T1000 (cell line): Measurements from ENCODE around the gene DUOX1.

ENCODE experiments used
- DNase-seq: peaks from one replicate; lab custom pipeline; 2025; ENCODE audit warnings: mixed read lengths; lab: John Stamatoyannopoulos, UW

DUOX1 gene

GRCh38 chr15:45143946-45144345 is 14.2 kb downstream of the DUOX1 start:
- no peak for DNase-seq

- DNase-seq, result no peak
Observed at GRCh38 chr15:45144775-45145174, 15.0 kb downstream of the DUOX1 start.

GRCh38 chr15:45146405-45146804 is 16.6 kb downstream of the DUOX1 start:
- DNase-seq, result no peak

GRCh38 chr15:45147606-45148005 is 17.8 kb downstream of the DUOX1 start:
- DNase-seq, result no peak

- no peak for DNase-seq
Observed at GRCh38 chr15:45148076-45149059, 18.6 kb downstream of the DUOX1 start.

- no peak for DNase-seq
Observed at GRCh38 chr15:45149060-45149459, 19.3 kb downstream of the DUOX1 start.

GRCh38 chr15:45150481-45150880 is 20.7 kb downstream of the DUOX1 start:
- no peak for DNase-seq

GRCh38 chr15:45150997-45151396 is 21.2 kb downstream of the DUOX1 start:
- no peak for DNase-seq

- DNase-seq, result no peak
Observed at GRCh38 chr15:45151998-45152828, 22.4 kb downstream of the DUOX1 start.

GRCh38 chr15:45155739-45156138 is 25.9 kb downstream of the DUOX1 start:
- DNase-seq, result no peak

GRCh38 chr15:45156744-45157455 is 27.1 kb downstream of the DUOX1 start:
- no peak for DNase-seq

GRCh38 chr15:45157974-45158373 is 28.2 kb downstream of the DUOX1 start:
- peak; percentile 22 for DNase-seq

- no peak for DNase-seq
Observed at GRCh38 chr15:45161666-45162065, 31.9 kb downstream of the DUOX1 start.

GRCh38 chr15:45162771-45163507 is 33.1 kb downstream of the DUOX1 start:
- peak; percentile 62 for DNase-seq

GRCh38 chr15:45163508-45163856 is 33.7 kb downstream of the DUOX1 start:
- no peak for DNase-seq

- no peak for DNase-seq
Observed at GRCh38 chr15:45164914-45165313, 35.1 kb downstream of the DUOX1 start.

- no peak for DNase-seq
Observed at GRCh38 chr15:45165536-45165935, 35.7 kb downstream of the DUOX1 start.

GRCh38 chr15:45166834-45167630 is 37.2 kb downstream of the DUOX1 start:
- DNase-seq, result peak; percentile 54

GRCh38 chr15:45167631-45168205 is 37.9 kb downstream of the DUOX1 start:
- no peak for DNase-seq

GRCh38 chr15:45168286-45168685 is 38.5 kb downstream of the DUOX1 start:
- DNase-seq, result no peak
